Measurements from ENCODE around the gene VSIG4.

DNA sequence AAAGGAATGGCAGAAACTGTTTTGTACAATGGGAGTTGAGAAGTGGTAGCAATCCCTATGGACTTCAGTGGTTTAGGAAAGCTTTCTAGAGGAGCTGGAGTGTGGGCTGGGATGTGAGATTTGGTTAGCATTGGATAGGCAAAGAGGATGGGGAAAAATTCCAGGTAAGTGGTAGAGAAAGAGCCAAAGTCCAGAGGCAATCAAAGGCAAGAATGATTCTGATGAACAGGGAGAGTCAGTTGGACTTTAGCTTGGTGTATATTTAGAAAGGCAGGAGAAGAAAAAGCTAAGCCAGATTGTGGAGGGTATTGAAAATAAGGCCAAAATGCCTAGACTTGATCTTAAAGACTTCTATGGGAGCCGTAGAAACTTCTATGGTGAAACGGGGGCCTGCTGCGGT is 3.7 kb upstream of the VSIG4 start:
- TF ChIP-seq, protein P1, sequence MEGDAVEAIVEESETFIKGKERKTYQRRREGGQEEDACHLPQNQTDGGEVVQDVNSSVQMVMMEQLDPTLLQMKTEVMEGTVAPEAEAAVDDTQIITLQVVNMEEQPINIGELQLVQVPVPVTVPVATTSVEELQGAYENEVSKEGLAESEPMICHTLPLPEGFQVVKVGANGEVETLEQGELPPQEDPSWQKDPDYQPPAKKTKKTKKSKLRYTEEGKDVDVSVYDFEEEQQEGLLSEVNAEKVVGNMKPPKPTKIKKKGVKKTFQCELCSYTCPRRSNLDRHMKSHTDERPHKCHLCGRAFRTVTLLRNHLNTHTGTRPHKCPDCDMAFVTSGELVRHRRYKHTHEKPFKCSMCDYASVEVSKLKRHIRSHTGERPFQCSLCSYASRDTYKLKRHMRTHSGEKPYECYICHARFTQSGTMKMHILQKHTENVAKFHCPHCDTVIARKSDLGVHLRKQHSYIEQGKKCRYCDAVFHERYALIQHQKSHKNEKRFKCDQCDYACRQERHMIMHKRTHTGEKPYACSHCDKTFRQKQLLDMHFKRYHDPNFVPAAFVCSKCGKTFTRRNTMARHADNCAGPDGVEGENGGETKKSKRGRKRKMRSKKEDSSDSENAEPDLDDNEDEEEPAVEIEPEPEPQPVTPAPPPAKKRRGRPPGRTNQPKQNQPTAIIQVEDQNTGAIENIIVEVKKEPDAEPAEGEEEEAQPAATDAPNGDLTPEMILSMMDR (IDR thresholded peaks at IDR 0.05), result no peak
- TF ChIP-seq POLR2A (IDR thresholded peaks at IDR 0.05), result no peak
- TF ChIP-seq POLR2AphosphoS5 (IDR thresholded peaks at IDR 0.05), result no peak

All from stomach (tissue), 4 donors.